ENCODE measurements around the gene RSPH1. TPM values are rescaled to one million over a fixed set of nuclear protein-coding genes. Genes with fewer than 3 reads are reported as not detected.

Gene RSPH1
- total RNA-seq, 6 experiments from 2014 or later, result 0.18 to 0.55 (median 0.22) TPM; not detected in 1

GRCh38 chr21:42540396-42540795, 44.4 kb upstream of the RSPH1 start:
- Histone ChIP-seq H3K4me3 (no peak overlapping the region), H3K27ac (peak overlapping the region in 1 of 3 donors; percentile 91), H3K36me3 (peaks cover 0 to 2% (median 0%) of the 10 kb centered on the region in 4 donors), H3K9me3 (no peaks in the 10 kb centered on the region), H3K4me1 (peaks cover 0 to 33% (median 6%) of the 10 kb centered on the region in 4 donors), H3K27me3 (no peaks in the 10 kb centered on the region)
- intact Hi-C loops (cut with DNase I), result no loop called here
- DNase-seq (peak in 2 of 3 donors; percentile 79 to 81), ATAC-seq (peak in 2 of 4 donors; percentile 11 to 59)
- no peak for TF ChIP-seq POLR2A (IDR thresholded peaks at IDR 0.05)
- TF ChIP-seq CTCF (IDR thresholded peaks at IDR 0.05), result no peak
- 69% methylated on average over 8 of the region's 8 CpGs for WGBS (ENCODE audit: insufficient coverage, low coverage, low lambda C conversion rate, missing lambda C conversion rate)

GRCh38 chr21:42539931-42540343, 43.9 kb upstream of the RSPH1 start:
- intact Hi-C loops (cut with DNase I), result no loop called here
- TF ChIP-seq CTCF (IDR thresholded peaks at IDR 0.05) (no peak), POLR2A (IDR thresholded peaks at IDR 0.05) (no peak)
- Histone ChIP-seq H3K27me3 (no peaks in the 10 kb centered on the region), H3K9me3 (no peaks in the 10 kb centered on the region), H3K4me3 (no peak overlapping the region), H3K36me3 (peaks cover 0 to 2% (median 0%) of the 10 kb centered on the region in 4 donors), H3K27ac (peak overlapping the region in 2 of 3 donors; percentile 41 to 91), H3K4me1 (peaks cover 0 to 37% (median 7%) of the 10 kb centered on the region in 4 donors)
- DNase-seq (no peak), ATAC-seq (peak in 1 of 4 donors; percentile 3)
- WGBS (ENCODE audit: insufficient coverage, low coverage, low lambda C conversion rate, missing lambda C conversion rate), result 87% methylated on average over 3 of the region's 7 CpGs

GRCh38 chr21:42539342-42539741, 43.3 kb upstream of the RSPH1 start:
- Histone ChIP-seq H3K9me3 (no peaks in the 10 kb centered on the region), H3K36me3 (peaks cover 0 to 2% (median 0%) of the 10 kb centered on the region in 4 donors), H3K4me3 (peak overlapping the region in 2 of 3 donors; percentile 4 to 27), H3K27ac (peak overlapping the region in 2 of 3 donors; percentile 41 to 91), H3K4me1 (peaks cover 0 to 38% (median 7%) of the 10 kb centered on the region in 4 donors), H3K27me3 (no peaks in the 10 kb centered on the region)
- intact Hi-C loops (cut with DNase I), result no loop called here
- TF ChIP-seq CTCF (IDR thresholded peaks at IDR 0.05) (no peak), POLR2A (IDR thresholded peaks at IDR 0.05) (peak; percentile 25)
- peak; percentile 65 to 86 (median 75) for DNase-seq
- ATAC-seq, result peak; percentile 40 to 68 (median 54)
- WGBS (ENCODE audit: insufficient coverage, low coverage, low lambda C conversion rate, missing lambda C conversion rate), result 53% methylated on average over 15 of the region's 17 CpGs

GRCh38 chr21:42538479-42539275, 42.7 kb upstream of the RSPH1 start:
- H3K4me1 ChIP-seq, result peaks cover 0 to 38% (median 7%) of the 10 kb centered on the region in 4 donors
- no peak for ATAC-seq
- DNase-seq, result no peak
- no peaks in the 10 kb centered on the region for H3K27me3 ChIP-seq
- no peaks in the 10 kb centered on the region for H3K9me3 ChIP-seq
- intact Hi-C loops (cut with DNase I), result no loop called here
- WGBS (ENCODE audit: insufficient coverage, low coverage, low lambda C conversion rate, missing lambda C conversion rate), result 62% methylated on average over 10 of the region's 10 CpGs
- TF ChIP-seq CTCF (IDR thresholded peaks at IDR 0.05), result no peak
- no peak for TF ChIP-seq POLR2A (IDR thresholded peaks at IDR 0.05)
- peaks cover 0 to 2% (median 0%) of the 10 kb centered on the region in 4 donors for H3K36me3 ChIP-seq
- no peak overlapping the region for H3K4me3 ChIP-seq
- peak overlapping the region in 2 of 3 donors; percentile 41 to 91 for H3K27ac ChIP-seq
